K562 (cell line): ENCODE results near the gene CSRNP2. TPM values are rescaled to one million over a fixed set of nuclear protein-coding genes. Genes with fewer than 3 reads are reported as not detected.

Source experiments
- HBP1 ChIP-seq: fragments of 450-650 bp; formaldehyde crosslinking; IDR thresholded peaks from 2 replicates; pipeline ENCODE4 v1.4.0; 2022; ENCODE audit warnings: missing genetic modification characterization
- PHB ChIP-seq: fragments of 250-450 bp; sonication (Bioruptor Pico); IDR thresholded peaks from 2 replicates; pipeline ENCODE4 v1.5.0; 2021
- SAP30 ChIP-seq: fragments of 200-600 bp; sonication (generic); IDR thresholded peaks from 2 replicates; pipeline ENCODE4 v1.6.1; 2012; ENCODE audit warnings: borderline replicate concordance, low read depth, mild to moderate bottlenecking, moderate library complexity, low read length, control low read depth, inconsistent platforms; ENCODE audit not compliant: insufficient read depth, poor library complexity, severe bottlenecking
- ZMIZ1 ChIP-seq, 2 experiments: fragments of 150-350 bp in 1 of 2; IDR thresholded peaks; 2 replicates each; pipeline ENCODE4 v1.6.1; 2012 to 2016; ENCODE audit warnings: low read depth in 2 of 2, low read length in 2 of 2, mild to moderate bottlenecking in 1 of 2, moderate library complexity in 1 of 2
- ZNF146 ChIP-seq: IDR thresholded peaks from one replicate; pipeline ENCODE4 v1.6.1; 2018; ENCODE audit warnings: missing compliant biosample characterization; ENCODE audit not compliant: unreplicated experiment
- polyA plus RNA-seq, 8 experiments: library from polyadenylated mRNA; depleted of rRNA in 4 of 8; stranded (reverse) in 5 of 8; unstranded in 3 of 8; fragments of >200 nt; fragmentation: Nextera tagmentation in 2 of 8; fragmentation: Illumina TruSeq in 1 of 8; extraction: Ambion mirVana in 2 of 8; extraction: Trizol in 1 of 8; gene quantifications; 2 replicates each; pipeline versions ENCODE4 v1.2.1 to v1.2.3, GENCODE V29; 2011 to 2014; ENCODE audit warnings: inconsistent platforms in 1 of 8, missing spikeins in 1 of 8
- total RNA-seq, 7 experiments: library from RNA; depleted of rRNA in 6 of 7; stranded (reverse); fragments of >200 nt in 6 of 7; fragmentation: Illumina TruSeq in 2 of 7; extraction: Trizol in 2 of 7; gene quantifications; 2 replicates each; pipeline versions ENCODE4 v1.2.1 to v1.2.3, GENCODE V29; 2011 to 2021; ENCODE audit warnings: low replicate concordance in 1 of 7

Gene CSRNP2
- total and polyA plus RNA-seq, 9 of the 15 experiments (the other 6 are each of a cell fraction or from before 2014, with no cell fraction given): 1.6 to 13.9 (median 5.9) TPM

- TF ChIP-seq SAP30 (no peak), PHB (CRISPR knock-in tag) (no peak), ZNF146 (CRISPR knock-in tag) (no peak), HBP1 (CRISPR knock-in tag) (0 out of 2 replicates have a peak, but pooled peaks have one; percentile 65), ZMIZ1 (IDR thresholded peaks at IDR 0.05; ENCODE audit: low read depth in 2 of 2, low read length in 2 of 2) (peak in 1 of 2 experiments; percentile 80; a peak in 2 of 4 replicates)
- TF ChIP-seq, all 486 proteins: peak for 94
These were observed 61.7 kb downstream of the CSRNP2 start (continued) for GRCh38 chr12:51021694-51022093.
